GM19395 (cell line): ENCODE measurements around the gene MUC16.

ENCODE experiments used
- ATAC-seq: cut with Tn5 transposase; IDR thresholded peaks from one replicate; pipeline ENCODE4 v1.9.1; 2021; ENCODE audit warnings: mild to moderate bottlenecking, moderate library complexity; ENCODE audit not compliant: unreplicated experiment

The MUC16 gene

DNA sequence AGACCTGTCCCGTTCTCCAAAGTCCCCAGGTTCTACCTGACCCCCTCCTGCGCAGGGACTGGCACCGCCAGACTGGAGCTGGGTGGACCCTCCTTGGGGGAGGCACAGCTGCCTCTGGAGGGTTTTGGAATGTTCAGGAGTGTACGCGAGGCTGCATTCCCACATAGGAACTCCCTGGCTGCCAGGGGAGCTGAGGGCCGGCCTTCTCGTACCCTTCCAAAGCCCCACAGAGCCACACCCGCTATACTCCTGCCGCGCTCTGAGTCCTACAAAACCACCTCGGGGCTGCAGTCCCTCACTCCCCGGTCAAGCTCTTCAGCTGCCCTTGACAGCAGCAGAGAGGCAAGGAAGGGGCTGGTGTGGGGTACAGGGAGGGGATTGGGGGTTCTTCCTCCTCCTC lies 484 bp upstream of the MUC16 start:
- ATAC-seq = no peak

DNA sequence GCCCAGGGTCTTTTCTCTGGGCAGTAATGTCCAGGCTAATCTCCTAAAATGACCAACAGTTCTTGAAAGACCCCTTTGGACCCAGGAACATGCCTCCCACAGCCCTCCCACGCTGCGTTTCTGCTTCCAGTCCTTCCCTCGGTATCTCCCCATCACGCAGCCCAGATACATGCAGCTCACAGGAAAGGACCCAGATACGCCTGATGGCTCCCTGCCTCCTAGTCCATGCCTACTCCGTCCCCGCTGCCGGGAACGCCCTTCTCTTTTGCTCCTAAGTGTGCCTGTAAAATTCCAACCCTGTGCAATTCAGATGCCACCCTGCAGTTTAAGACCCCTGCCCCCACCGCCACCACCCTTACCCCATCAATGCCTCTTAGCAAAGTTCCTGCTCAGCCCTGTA lies 778 bp downstream of the MUC16 start:
- ATAC-seq = no peak

DNA sequence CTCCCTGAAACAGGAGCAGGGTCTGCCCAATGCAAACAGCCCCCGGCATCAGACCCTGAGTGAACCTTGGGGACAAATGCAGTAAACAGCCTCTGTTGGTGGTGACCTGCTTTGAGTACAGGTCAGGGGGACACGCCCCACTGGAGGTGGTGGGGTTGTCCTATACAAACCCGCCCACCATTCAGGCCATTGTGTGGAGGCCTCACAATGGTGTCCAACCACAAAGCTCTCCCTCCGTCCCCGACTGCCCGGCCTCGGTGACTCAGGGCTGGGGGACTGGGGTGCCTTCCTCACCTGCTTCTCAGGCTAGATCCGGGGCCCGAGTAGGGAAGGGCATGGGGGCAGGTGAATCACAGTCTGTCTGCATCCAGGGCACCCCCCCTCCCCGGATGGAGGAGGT lies 1.5 kb downstream of the MUC16 start:
- ATAC-seq = no peak

GRCh38 chr19:9000933-9001332 lies 9.3 kb downstream of the MUC16 start:
- ATAC-seq = no peak

DNA sequence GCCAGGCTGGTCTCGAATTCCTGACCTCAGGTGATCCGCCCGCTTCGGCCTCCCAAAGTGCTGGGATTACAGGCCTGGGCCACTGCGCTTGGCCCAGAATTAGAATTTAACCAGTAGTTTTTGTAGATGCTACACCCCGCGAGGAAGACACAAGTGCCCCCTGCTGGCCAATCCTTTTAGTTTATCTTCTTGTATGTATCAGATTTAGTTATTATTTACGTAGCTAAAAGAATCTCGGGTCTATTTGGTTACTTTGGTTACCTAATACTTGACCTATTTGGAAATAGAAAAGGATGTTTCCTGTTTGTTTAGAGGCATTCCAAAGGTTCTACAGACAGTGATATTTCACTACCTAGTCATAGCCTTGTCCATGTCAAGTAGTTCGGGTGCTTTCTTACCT lies 22.0 kb downstream of the MUC16 start:
- no peak for ATAC-seq

DNA sequence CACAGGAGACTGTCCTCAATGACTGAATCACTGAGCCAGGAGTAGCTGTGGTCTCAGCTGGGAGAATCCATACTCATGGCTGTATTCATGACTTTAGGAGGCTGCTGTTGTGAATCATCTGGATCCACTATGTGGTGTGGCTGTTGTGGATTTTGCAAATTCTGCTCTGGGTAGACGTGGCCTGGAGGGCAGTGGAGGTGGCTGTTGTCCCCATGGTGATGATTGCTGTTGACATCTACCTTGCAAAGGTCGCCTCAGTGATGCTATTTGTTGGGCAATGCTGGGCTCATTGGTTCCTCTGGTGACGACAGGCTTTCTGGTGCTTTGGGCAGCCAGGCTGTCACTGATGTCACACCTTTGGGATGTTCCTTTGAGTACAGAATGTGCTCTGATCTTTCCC lies 23.9 kb downstream of the MUC16 start:
- ATAC-seq = no peak

GRCh38 chr19:8973501-8974091 lies 36.6 kb downstream of the MUC16 start:
- ATAC-seq = no peak

DNA sequence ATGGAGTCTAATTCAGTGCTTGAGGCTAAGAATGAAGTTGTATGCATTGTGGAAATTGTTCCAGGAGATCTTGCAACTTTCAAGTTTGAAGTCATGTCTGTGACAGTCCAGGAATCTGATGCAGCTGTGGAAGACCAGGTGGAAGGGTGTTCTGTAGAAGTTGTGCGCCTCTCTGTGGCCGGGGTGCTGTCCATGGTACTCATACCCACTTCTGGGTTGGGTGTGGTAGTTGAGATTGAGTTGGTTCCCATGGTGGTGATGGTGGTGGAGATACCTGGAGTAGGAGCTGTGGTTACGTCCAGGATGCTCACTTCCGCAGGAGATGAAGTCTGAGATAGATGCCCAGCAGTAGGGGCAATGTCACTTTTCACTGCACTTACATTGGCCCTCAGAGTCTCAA lies 44.3 kb downstream of the MUC16 start:
- ATAC-seq = no peak
